Measurements from ENCODE around the gene PADI6. TPM values are rescaled to one million over a fixed set of nuclear protein-coding genes. Genes with fewer than 3 reads are reported as not detected.

Gene PADI6
- total and polyA plus RNA-seq, 9 of the 15 experiments (the other 6 are each of a cell fraction or from before 2014, with no cell fraction given): not detected

DNA sequence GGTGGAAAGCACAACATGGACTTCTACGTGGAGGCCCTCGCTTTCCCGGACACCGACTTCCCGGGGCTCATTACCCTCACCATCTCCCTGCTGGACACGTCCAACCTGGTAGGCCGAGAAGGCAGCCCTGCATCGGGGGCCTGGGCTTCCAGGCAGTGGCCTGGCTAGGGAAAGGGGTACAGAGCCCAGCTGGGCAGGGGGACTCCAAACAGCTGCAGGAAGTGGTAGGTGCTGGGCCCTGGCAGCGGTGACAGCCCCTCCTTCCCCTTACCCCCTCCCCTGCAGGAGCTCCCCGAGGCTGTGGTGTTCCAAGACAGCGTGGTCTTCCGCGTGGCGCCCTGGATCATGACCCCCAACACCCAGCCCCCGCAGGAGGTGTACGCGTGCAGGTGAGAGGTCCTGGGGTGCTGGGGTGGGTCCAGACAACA lies 30.0 kb upstream of the PADI6 start:
- in situ Hi-C loops (cut with MboI) (no loop called here), intact Hi-C loops (cut with micrococcal nuclease) (no loop called here)
- ChIA-PET CTCF (ENCODE audit: low intra/inter-chr PET ratio) (no interaction called here), POLR2A (interaction anchor here (0.7 to 1.0 kb wide), 2 partner anchors 11 to 139 kb away, joined by 3 to 4 read pairs; no protein-coding TSS in a partner anchor)
- TF ChIP-seq ZZZ3 (IDR thresholded peaks at IDR 0.05) (no peak), ZNF785 (CRISPR knock-in tag; IDR thresholded peaks at IDR 0.05) (no peak), ZSCAN29 (IDR thresholded peaks at IDR 0.05) (no peak), ETV1 (tag; conservative IDR thresholded peaks at IDR 0.05; ENCODE audit: low read depth) (no peak), GATA2 (CRISPR knock-in tag; IDR thresholded peaks at IDR 0.05) (no peak), TAF9B (IDR thresholded peaks at IDR 0.05; ENCODE audit: partially characterized antibody) (no peak), RFX5 (IDR thresholded peaks at IDR 0.05; ENCODE audit: low read depth, low read length) (no peak), EWSR1 (IDR thresholded peaks at IDR 0.05; ENCODE audit: borderline replicate concordance, low read depth, partially characterized antibody) (no peak), CBX1 (IDR thresholded peaks at IDR 0.05; ENCODE audit: low read depth) (no peak), SNIP1 (IDR thresholded peaks at IDR 0.05; ENCODE audit: low read depth) (no peak), PCBP1 (IDR thresholded peaks at IDR 0.05; ENCODE audit: low read depth, low read length, poor library complexity, severe bottlenecking) (no peak), SMARCA5 (IDR thresholded peaks at IDR 0.05) (no peak), ZKSCAN8 (CRISPR knock-in tag; IDR thresholded peaks at IDR 0.05) (no peak)
- TF ChIP-seq, protein P1, sequence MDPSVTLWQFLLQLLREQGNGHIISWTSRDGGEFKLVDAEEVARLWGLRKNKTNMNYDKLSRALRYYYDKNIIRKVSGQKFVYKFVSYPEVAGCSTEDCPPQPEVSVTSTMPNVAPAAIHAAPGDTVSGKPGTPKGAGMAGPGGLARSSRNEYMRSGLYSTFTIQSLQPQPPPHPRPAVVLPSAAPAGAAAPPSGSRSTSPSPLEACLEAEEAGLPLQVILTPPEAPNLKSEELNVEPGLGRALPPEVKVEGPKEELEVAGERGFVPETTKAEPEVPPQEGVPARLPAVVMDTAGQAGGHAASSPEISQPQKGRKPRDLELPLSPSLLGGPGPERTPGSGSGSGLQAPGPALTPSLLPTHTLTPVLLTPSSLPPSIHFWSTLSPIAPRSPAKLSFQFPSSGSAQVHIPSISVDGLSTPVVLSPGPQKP (CRISPR knock-in tag; IDR thresholded peaks at IDR 0.05): no peak
- TF ChIP-seq, protein P2, sequence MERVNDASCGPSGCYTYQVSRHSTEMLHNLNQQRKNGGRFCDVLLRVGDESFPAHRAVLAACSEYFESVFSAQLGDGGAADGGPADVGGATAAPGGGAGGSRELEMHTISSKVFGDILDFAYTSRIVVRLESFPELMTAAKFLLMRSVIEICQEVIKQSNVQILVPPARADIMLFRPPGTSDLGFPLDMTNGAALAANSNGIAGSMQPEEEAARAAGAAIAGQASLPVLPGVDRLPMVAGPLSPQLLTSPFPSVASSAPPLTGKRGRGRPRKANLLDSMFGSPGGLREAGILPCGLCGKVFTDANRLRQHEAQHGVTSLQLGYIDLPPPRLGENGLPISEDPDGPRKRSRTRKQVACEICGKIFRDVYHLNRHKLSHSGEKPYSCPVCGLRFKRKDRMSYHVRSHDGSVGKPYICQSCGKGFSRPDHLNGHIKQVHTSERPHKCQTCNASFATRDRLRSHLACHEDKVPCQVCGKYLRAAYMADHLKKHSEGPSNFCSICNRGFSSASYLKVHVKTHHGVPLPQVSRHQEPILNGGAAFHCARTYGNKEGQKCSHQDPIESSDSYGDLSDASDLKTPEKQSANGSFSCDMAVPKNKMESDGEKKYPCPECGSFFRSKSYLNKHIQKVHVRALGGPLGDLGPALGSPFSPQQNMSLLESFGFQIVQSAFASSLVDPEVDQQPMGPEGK (CRISPR knock-in tag; IDR thresholded peaks at IDR 0.05; ENCODE audit: borderline replicate concordance): no peak
- Histone ChIP-seq H3K79me2 (ENCODE audit: control insufficient read depth, insufficient read depth, low read length) (no peaks in the 10 kb centered on the region), H3K36me3 (ENCODE audit: control insufficient read depth, insufficient read depth, low read length) (no peaks in the 10 kb centered on the region), H3K4me2 (ENCODE audit: insufficient read depth, low read length) (no peak overlapping the region), H3K9ac (ENCODE audit: insufficient read depth in 1 of 2, low read depth in 2 of 2, low read length in 2 of 2) (no peak overlapping the region), H2AFZ (ENCODE audit: low read depth, low read length) (no peak overlapping the region), H3K9me1 (ENCODE audit: control insufficient read depth, insufficient read depth, low read length) (no peaks in the 10 kb centered on the region), H3K4me1 (replicated peaks in 1 of 2; ENCODE audit: control insufficient read depth in 2 of 2, insufficient read depth in 2 of 2, low read length in 2 of 2) (peaks cover 0 to 5% of the 10 kb centered on the region in 2 experiments; a peak in 2 of 5 replicates), H4K20me1 (replicated peaks; ENCODE audit: control insufficient read depth, insufficient read depth, low read length) (peaks cover 2% of the 10 kb centered on the region; the same call in 1 of the 2 replicates), H3K27ac (ENCODE audit: extremely low read depth, low read depth, low read length) (no peak overlapping the region), H3K4me3 (no peak overlapping the region), H3K27me3 (ENCODE audit: control insufficient read depth in 2 of 2, insufficient read depth in 2 of 2, low read length in 2 of 2) (peaks cover 19 to 40% of the 10 kb centered on the region in 2 experiments; a peak in 4 of 5 replicates), H3K9me3 (replicated peaks; ENCODE audit: control insufficient read depth, insufficient read depth, low read depth, low read length) (no peaks in the 10 kb centered on the region)
- FAIRE-seq (no peak), DNase-seq (ENCODE audit: extremely low read depth in 1 of 4, low spot score in 3 of 4) (peak in 1 of 4 experiments; percentile 4), ATAC-seq (no peak)
- WGBS (ENCODE audit: insufficient coverage, low coverage, missing lambda C conversion rate): 8% methylated on average over 17 of the region's 17 CpGs
- BruUV-seq (replicated peaks): no TSS peak
